HG03103 (cell line): ENCODE data around the gene SNRPA.
"Not testable (repeated sequence)": the region's sequence is repeated elsewhere in the genome, so short reads cannot be mapped to it uniquely, and the experiment has no call there.

Experiments
- ATAC-seq: cut with Tn5 transposase; IDR thresholded peaks from one replicate; pipeline ENCODE4 v1.9.1; 2021; ENCODE audit warnings: low read depth; ENCODE audit not compliant: unreplicated experiment

Gene SNRPA

GRCh38 chr19:40743926-40744325 lies 7.1 kb upstream of the SNRPA start:
- no peak for ATAC-seq

- no peak for ATAC-seq
These were observed 6.2 kb upstream of the SNRPA start for GRCh38 chr19:40744554-40745401.

GRCh38 chr19:40745402-40745780 lies 5.6 kb upstream of the SNRPA start:
- ATAC-seq, result no peak

GRCh38 chr19:40747536-40747935 lies 3.5 kb upstream of the SNRPA start:
- ATAC-seq, result no peak

- ATAC-seq, result peak; percentile 82
These were observed 737 bp upstream of the SNRPA start, which contains the start of gene ACTMAP for GRCh38 chr19:40750058-40750873. ACTMAP (minus strand) TSS chr19:40750477; CDS start chr19:40749803, 674 bp downstream.

GRCh38 chr19:40752257-40752781 lies 1.3 kb downstream of the SNRPA start:
- no peak for ATAC-seq

- no peak for ATAC-seq
These were observed 3.7 kb downstream of the SNRPA start for GRCh38 chr19:40754611-40755247.

- no peak for ATAC-seq
These were observed 4.2 kb downstream of the SNRPA start for GRCh38 chr19:40755248-40755624.

- no peak for ATAC-seq
These were observed 4.8 kb downstream of the SNRPA start for GRCh38 chr19:40755791-40756190.

- ATAC-seq, result no peak
These were observed 5.6 kb downstream of the SNRPA start for GRCh38 chr19:40756502-40757110.

- no peak for ATAC-seq
These were observed 7.5 kb downstream of the SNRPA start for GRCh38 chr19:40758491-40758890.

- ATAC-seq, result no peak
These were observed 8.3 kb downstream of the SNRPA start for GRCh38 chr19:40759352-40759751.

GRCh38 chr19:40762754-40763470 lies 11.9 kb downstream of the SNRPA start:
- no peak for ATAC-seq

GRCh38 chr19:40763526-40763925 lies 12.5 kb downstream of the SNRPA start:
- ATAC-seq, result no peak

- no peak for ATAC-seq
These were observed 13.0 kb downstream of the SNRPA start for GRCh38 chr19:40763963-40764362.

- not testable (repeated sequence) for ATAC-seq
These were observed 15.4 kb downstream of the SNRPA start for GRCh38 chr19:40766385-40766784.

GRCh38 chr19:40768869-40769268 lies 17.9 kb downstream of the SNRPA start:
- no peak for ATAC-seq

- ATAC-seq, result not testable (repeated sequence)
These were observed 20.3 kb downstream of the SNRPA start for GRCh38 chr19:40771101-40771862.
